GM19025 (cell line): ENCODE data around the gene CLEC16A.

ENCODE experiments used
- ATAC-seq: cut with Tn5 transposase; IDR thresholded peaks from one replicate; pipeline ENCODE4 v1.9.1; 2021; ENCODE audit warnings: mild to moderate bottlenecking, low read depth, moderate library complexity; ENCODE audit not compliant: unreplicated experiment

The CLEC16A gene

GRCh38 chr16:11130978-11131665 is 186.8 kb downstream of the CLEC16A start:
- ATAC-seq = no peak

GRCh38 chr16:11131706-11132105 is 187.3 kb downstream of the CLEC16A start:
- no peak for ATAC-seq

GRCh38 chr16:11133344-11133943 is 189.1 kb downstream of the CLEC16A start:
- no peak for ATAC-seq

- no peak for ATAC-seq
Observed at GRCh38 chr16:11134722-11135463, 190.5 kb downstream of the CLEC16A start.

GRCh38 chr16:11135464-11135973 is 191.2 kb downstream of the CLEC16A start:
- ATAC-seq = no peak

GRCh38 chr16:11136600-11136999 is 192.2 kb downstream of the CLEC16A start:
- ATAC-seq = no peak

- ATAC-seq = no peak
Observed at GRCh38 chr16:11138022-11138768, 193.8 kb downstream of the CLEC16A start.

GRCh38 chr16:11138769-11139325 is 194.5 kb downstream of the CLEC16A start:
- no peak for ATAC-seq

- ATAC-seq = no peak
Observed at GRCh38 chr16:11139326-11140097, 195.1 kb downstream of the CLEC16A start.

- ATAC-seq = no peak
Observed at GRCh38 chr16:11140098-11140375, 195.7 kb downstream of the CLEC16A start.

- no peak for ATAC-seq
Observed at GRCh38 chr16:11140466-11140865, 196.1 kb downstream of the CLEC16A start.

GRCh38 chr16:11140867-11141266 is 196.5 kb downstream of the CLEC16A start:
- ATAC-seq = no peak

GRCh38 chr16:11141409-11142260 is 197.3 kb downstream of the CLEC16A start:
- ATAC-seq = no peak

GRCh38 chr16:11142261-11142630 is 197.9 kb downstream of the CLEC16A start:
- ATAC-seq = no peak

GRCh38 chr16:11142951-11143350 is 198.6 kb downstream of the CLEC16A start:
- no peak for ATAC-seq

- no peak for ATAC-seq
Observed at GRCh38 chr16:11143372-11144035, 199.1 kb downstream of the CLEC16A start.

- no peak for ATAC-seq
Observed at GRCh38 chr16:11144122-11144521, 199.8 kb downstream of the CLEC16A start.

- ATAC-seq = no peak
Observed at GRCh38 chr16:11145173-11145818, 200.9 kb downstream of the CLEC16A start.
